HepG2 (cell line): ENCODE data around the gene MAMSTR. TPM values are rescaled to one million over a fixed set of nuclear protein-coding genes. Genes with fewer than 3 reads are reported as not detected.

ENCODE experiments used
- ATAC-seq: fragments of 200-7000 bp; cut with Tn5 transposase; 3 replicates; pipeline ENCODE4 v1.9.1; 2020; ENCODE audit warnings: mild to moderate bottlenecking, moderate library complexity
- BruUV-seq: library from RNA; stranded (reverse); fragments of 400-500 nt; replicated peaks from 2 replicates; lab custom pipeline; 2021; lab: Mats Ljungman, UMichigan
- CTCF ChIA-PET: fragments of 300-600 bp; formaldehyde crosslinking; extraction: SDS; loops from one replicate; lab custom pipeline; 2021; ENCODE audit warnings: low total read pairs, inconsistent platforms, low intra/inter-chr PET ratio; lab: Yijun Ruan, JAX
- POLR2A ChIA-PET: fragments of 350-600 bp; sonication (Branson Sonifier 250); formaldehyde crosslinking; loops from one replicate; lab custom pipeline; 2020; ENCODE audit warnings: antibody characterized with exemption, inconsistent platforms; lab: Yijun Ruan, JAX
- DNase-seq: peaks from one replicate; pipeline ENCODE4 v3.0.0-alpha.2; 2015; ENCODE audit warnings: low spot score
- FAIRE-seq: peaks from 3 replicates; lab custom pipeline; 2011; peaks lifted over from hg19 to GRCh38; lab: Jason Lieb, UNC
- H2AFZ ChIP-seq: one replicate; pipeline ENCODE4 v1.6.1; 2011; ENCODE audit warnings: low read length, inconsistent platforms
- H3K27ac ChIP-seq: fragments of 300-600 bp; 3 replicates; pipeline ENCODE4 v1.8.0; 2011; ENCODE audit warnings: mixed run types, mild to moderate bottlenecking, mixed read lengths, low read length, inconsistent platforms; ENCODE audit not compliant: insufficient read depth; ENCODE audit errors: extremely low read length
- H3K27me3 ChIP-seq, 2 experiments: fragments of 200-600 bp in 1 of 2; 2 replicates in 1 of 2; 3 replicates in 1 of 2; pipeline versions ENCODE4 v1.6.0 to v1.8.0; 2011; ENCODE audit warnings: low read length in 2 of 2, mild to moderate bottlenecking in 2 of 2, moderate library complexity in 2 of 2, inconsistent platforms in 1 of 2; ENCODE audit not compliant: insufficient read depth in 2 of 2, control insufficient read depth in 1 of 2
- H3K36me3 ChIP-seq, 2 experiments: fragments of 200-600 bp in 1 of 2; replicated peaks in 1 of 2; 2 replicates in 1 of 2; 3 replicates in 1 of 2; pipeline versions ENCODE4 v1.5.1 to v1.8.0; 2011; ENCODE audit warnings: low read length in 2 of 2, inconsistent platforms in 1 of 2; ENCODE audit not compliant: insufficient read depth in 2 of 2, control insufficient read depth in 1 of 2
- H3K4me1 ChIP-seq: 2 replicates; pipeline ENCODE4 v1.5.1; 2012; ENCODE audit warnings: low read length, inconsistent platforms; ENCODE audit not compliant: insufficient read depth
- H3K4me2 ChIP-seq: 2 replicates; pipeline ENCODE4 v1.6.0; 2011; ENCODE audit warnings: low read depth, low read length, inconsistent platforms
- H3K4me3 ChIP-seq, 3 experiments: fragments of 200-600 bp in 1 of 3; sonication (generic), shearing (Covaris generic) in 1 of 3; replicated peaks in 1 of 3; 2 replicates each; pipeline ENCODE4 v1.5.1; 2011 to 2016; ENCODE audit warnings: low read length in 3 of 3, inconsistent platforms in 2 of 3, low read depth in 2 of 3, mild to moderate bottlenecking in 2 of 3, control low read depth in 1 of 3, mixed read lengths in 1 of 3; ENCODE audit not compliant: insufficient read depth in 1 of 3
- H3K79me2 ChIP-seq: one replicate; pipeline ENCODE4 v1.6.1; 2011; ENCODE audit warnings: low read length, inconsistent platforms; ENCODE audit not compliant: insufficient read depth
- H3K9ac ChIP-seq: 2 replicates; pipeline ENCODE4 v1.6.0; 2011; ENCODE audit warnings: mild to moderate bottlenecking, low read depth, low read length, inconsistent platforms; ENCODE audit not compliant: insufficient read depth
- H3K9me3 ChIP-seq: 2 replicates; pipeline ENCODE4 v1.5.1; 2012; ENCODE audit warnings: mild to moderate bottlenecking, low read length
- H4K20me1 ChIP-seq: 2 replicates; pipeline ENCODE4 v1.6.0; 2011; ENCODE audit warnings: inconsistent platforms, mild to moderate bottlenecking, low read length, moderate library complexity; ENCODE audit not compliant: insufficient read depth
- EED ChIP-seq: sonication (generic); formaldehyde crosslinking; IDR thresholded peaks from 2 replicates; pipeline ENCODE4 v1.5.0; 2020; ENCODE audit warnings: mild to moderate bottlenecking, missing genetic modification reagents
- FOXM1 ChIP-seq: sonication (generic); formaldehyde crosslinking; IDR thresholded peaks from 2 replicates; pipeline ENCODE4 v1.5.0; 2020; ENCODE audit warnings: missing genetic modification reagents
- IKZF1 ChIP-seq: fragments of 450-650 bp; IDR thresholded peaks from 2 replicates; pipeline ENCODE4 v1.7.1; 2016
- NCOA1 ChIP-seq: sonication (generic); formaldehyde crosslinking; IDR thresholded peaks from 2 replicates; pipeline ENCODE4 v1.9.0; 2021; ENCODE audit warnings: missing genetic modification reagents
- PRPF4 ChIP-seq: fragments of 200-400 bp; formaldehyde crosslinking; IDR thresholded peaks from 2 replicates; pipeline ENCODE4 v1.6.1; 2016; ENCODE audit warnings: low read length, low read depth; ENCODE audit not compliant: poor library complexity, severe bottlenecking
- SIN3A ChIP-seq: IDR thresholded peaks from 2 replicates; pipeline ENCODE4 v1.6.1; 2011; ENCODE audit warnings: low read depth, mild to moderate bottlenecking, control low read depth, low read length, borderline replicate concordance
- SP4 ChIP-seq: sonication (generic); formaldehyde crosslinking; IDR thresholded peaks from 2 replicates; pipeline ENCODE4 v1.8.1; 2023; ENCODE audit warnings: mild to moderate bottlenecking, missing genetic modification reagents
- ZBTB7A ChIP-seq: sonication (generic); formaldehyde crosslinking; IDR thresholded peaks from 2 replicates; pipeline ENCODE4 v1.8.0; 2022; ENCODE audit warnings: mild to moderate bottlenecking, missing genetic modification reagents
- ZNF441 ChIP-seq: sonication (generic); formaldehyde crosslinking; IDR thresholded peaks from 2 replicates; pipeline ENCODE4 v1.7.0; 2021; ENCODE audit warnings: missing genetic modification reagents, borderline replicate concordance
- ZNF670 ChIP-seq: sonication (generic); formaldehyde crosslinking; IDR thresholded peaks from 2 replicates; pipeline ENCODE4 v1.8.0; 2022; ENCODE audit warnings: mild to moderate bottlenecking, missing genetic modification reagents, borderline replicate concordance
- ZSCAN21 ChIP-seq: sonication (generic); formaldehyde crosslinking; IDR thresholded peaks from 2 replicates; pipeline ENCODE4 v1.8.0; 2022; ENCODE audit warnings: mild to moderate bottlenecking, missing genetic modification reagents, moderate library complexity, borderline replicate concordance
- WGBS: methylation state at CpG from one replicate; pipeline ENCODE4 v1.1.6; 2017; ENCODE audit warnings: low lambda C conversion rate; 5-methylcytosine and 5-hydroxymethylcytosine counted together
- in situ Hi-C: cut with HindIII; loops from 2 replicates; pipeline ENCODE4 v1.10.0; 2017; ENCODE audit warnings: low pct_unique_long_range_greater_than_20kb; ENCODE audit not compliant: extremely low pct_ligation_motif_present
- intact Hi-C: fragments of 100-400 bp; cut with micrococcal nuclease; formaldehyde crosslinking; loops from one replicate; pipeline ENCODE4 v1.10.0; 2022; ENCODE audit not compliant: unreplicated experiment
- polyA plus RNA-seq, 8 experiments: library from polyadenylated mRNA; depleted of rRNA in 3 of 8; stranded (reverse) in 7 of 8; unstranded in 1 of 8; fragments of >200 nt; fragmentation: Illumina TruSeq in 4 of 8; extraction: Trizol in 4 of 8; gene quantifications; 2 replicates each; pipeline versions ENCODE4 v1.2.1 to v1.2.3, GENCODE V29; 2011 to 2016; ENCODE audit warnings: low read depth in 4 of 8, missing spikeins in 1 of 8, mixed read lengths in 1 of 8; ENCODE audit not compliant: insufficient read depth in 1 of 8
- total RNA-seq, 5 experiments: library from RNA; depleted of rRNA; stranded (reverse); fragments of >200 nt; fragmentation: Illumina TruSeq; extraction: Trizol; gene quantifications; 2 replicates each; pipeline ENCODE4 v1.2.3, GENCODE V29; 2016; ENCODE audit warnings: low read depth in 1 of 5
- TF ChIP-seq, protein P1 (sequence below): sonication (generic); formaldehyde crosslinking; IDR thresholded peaks from 2 replicates; pipeline ENCODE4 v1.4.0; 2020; ENCODE audit warnings: missing genetic modification reagents, low read depth, mild to moderate bottlenecking, borderline replicate concordance
- TF ChIP-seq, protein P2 (sequence below): sonication (generic); formaldehyde crosslinking; IDR thresholded peaks from 2 replicates; pipeline ENCODE4 v1.4.0; 2020; ENCODE audit warnings: missing genetic modification reagents
- TF ChIP-seq, protein P3 (sequence below): sonication (generic); formaldehyde crosslinking; IDR thresholded peaks from 2 replicates; pipeline ENCODE4 v1.5.0; 2020; ENCODE audit warnings: mild to moderate bottlenecking, missing genetic modification reagents
- TF ChIP-seq, protein P4 (sequence below): IDR thresholded peaks from 2 replicates; pipeline ENCODE4 v1.6.1; 2016; ENCODE audit warnings: missing biosample characterization, missing genetic modification reagents, low read depth

Gene MAMSTR
- total and polyA plus RNA-seq, 2 of the 13 experiments (the other 11 are each of a cell fraction or from before 2014, with no cell fraction given) = 2.2 to 2.4 TPM

DNA sequence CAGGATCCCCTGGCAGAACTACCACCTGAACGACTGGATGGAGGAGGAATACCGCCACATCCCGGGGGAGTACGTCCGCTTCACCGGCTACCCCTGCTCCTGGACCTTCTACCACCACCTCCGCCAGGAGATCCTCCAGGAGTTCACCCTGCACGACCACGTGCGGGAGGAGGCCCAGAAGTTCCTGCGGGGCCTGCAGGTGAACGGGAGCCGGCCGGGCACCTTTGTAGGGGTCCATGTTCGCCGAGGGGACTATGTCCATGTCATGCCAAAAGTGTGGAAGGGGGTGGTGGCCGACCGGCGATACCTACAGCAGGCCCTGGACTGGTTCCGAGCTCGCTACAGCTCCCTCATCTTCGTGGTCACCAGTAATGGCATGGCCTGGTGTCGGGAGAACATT, 16.2 kb downstream of the MAMSTR start:
- Histone ChIP-seq H3K27me3 (no peaks in the 10 kb centered on the region), H3K9me3 (no peaks in the 10 kb centered on the region), H3K4me1 (0 out of 2 replicates have a peak, but pooled peaks cover 6% of the 10 kb centered on the region), H3K79me2 (no peaks in the 10 kb centered on the region), H3K27ac (no peak overlapping the region), H2AFZ (no peak overlapping the region), H3K9ac (no peak overlapping the region), H3K4me3 (no peak overlapping the region), H4K20me1 (no peaks in the 10 kb centered on the region), H3K4me2 (no peak overlapping the region), H3K36me3 (no peaks in the 10 kb centered on the region)
- FAIRE-seq = no peak
- in situ Hi-C loops (no loop called here), intact Hi-C loops (no loop called here)
- ATAC-seq = no peak
- CTCF ChIA-PET = no interaction called here
- TF ChIP-seq ZSCAN21 (CRISPR knock-in tag) (no peak), EED (CRISPR knock-in tag) (no peak), ZNF670 (CRISPR knock-in tag) (no peak), SIN3A (no peak), NCOA1 (no peak), ZNF441 (CRISPR knock-in tag) (no peak), IKZF1 (no peak), SP4 (CRISPR knock-in tag) (no peak), FOXM1 (CRISPR knock-in tag) (no peak), PRPF4 (no peak), ZBTB7A (no peak)
- TF ChIP-seq, protein P1, sequence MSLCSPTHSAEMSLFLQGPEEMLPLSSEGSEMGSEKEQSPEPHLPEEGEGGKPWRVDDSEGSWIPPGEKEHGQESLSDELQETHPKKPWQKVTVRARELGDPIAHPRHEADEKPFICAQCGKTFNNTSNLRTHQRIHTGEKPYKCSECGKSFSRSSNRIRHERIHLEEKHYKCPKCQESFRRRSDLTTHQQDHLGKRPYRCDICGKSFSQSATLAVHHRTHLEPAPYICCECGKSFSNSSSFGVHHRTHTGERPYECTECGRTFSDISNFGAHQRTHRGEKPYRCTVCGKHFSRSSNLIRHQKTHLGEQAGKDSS (CRISPR knock-in tag) = no peak
- TF ChIP-seq, protein P2, sequence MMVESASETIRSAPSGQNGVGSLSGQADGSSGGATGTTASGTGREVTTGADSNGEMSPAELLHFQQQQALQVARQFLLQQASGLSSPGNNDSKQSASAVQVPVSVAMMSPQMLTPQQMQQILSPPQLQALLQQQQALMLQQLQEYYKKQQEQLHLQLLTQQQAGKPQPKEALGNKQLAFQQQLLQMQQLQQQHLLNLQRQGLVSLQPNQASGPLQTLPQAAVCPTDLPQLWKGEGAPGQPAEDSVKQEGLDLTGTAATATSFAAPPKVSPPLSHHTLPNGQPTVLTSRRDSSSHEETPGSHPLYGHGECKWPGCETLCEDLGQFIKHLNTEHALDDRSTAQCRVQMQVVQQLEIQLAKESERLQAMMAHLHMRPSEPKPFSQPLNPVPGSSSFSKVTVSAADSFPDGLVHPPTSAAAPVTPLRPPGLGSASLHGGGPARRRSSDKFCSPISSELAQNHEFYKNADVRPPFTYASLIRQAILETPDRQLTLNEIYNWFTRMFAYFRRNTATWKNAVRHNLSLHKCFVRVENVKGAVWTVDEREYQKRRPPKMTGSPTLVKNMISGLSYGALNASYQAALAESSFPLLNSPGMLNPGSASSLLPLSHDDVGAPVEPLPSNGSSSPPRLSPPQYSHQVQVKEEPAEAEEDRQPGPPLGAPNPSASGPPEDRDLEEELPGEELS (CRISPR knock-in tag) = no peak
- TF ChIP-seq, protein P3, sequence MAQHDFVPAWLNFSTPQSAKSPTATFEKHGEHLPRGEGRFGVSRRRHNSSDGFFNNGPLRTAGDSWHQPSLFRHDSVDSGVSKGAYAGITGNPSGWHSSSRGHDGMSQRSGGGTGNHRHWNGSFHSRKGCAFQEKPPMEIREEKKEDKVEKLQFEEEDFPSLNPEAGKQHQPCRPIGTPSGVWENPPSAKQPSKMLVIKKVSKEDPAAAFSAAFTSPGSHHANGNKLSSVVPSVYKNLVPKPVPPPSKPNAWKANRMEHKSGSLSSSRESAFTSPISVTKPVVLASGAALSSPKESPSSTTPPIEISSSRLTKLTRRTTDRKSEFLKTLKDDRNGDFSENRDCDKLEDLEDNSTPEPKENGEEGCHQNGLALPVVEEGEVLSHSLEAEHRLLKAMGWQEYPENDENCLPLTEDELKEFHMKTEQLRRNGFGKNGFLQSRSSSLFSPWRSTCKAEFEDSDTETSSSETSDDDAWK (CRISPR knock-in tag) = no peak
- TF ChIP-seq, protein P4, sequence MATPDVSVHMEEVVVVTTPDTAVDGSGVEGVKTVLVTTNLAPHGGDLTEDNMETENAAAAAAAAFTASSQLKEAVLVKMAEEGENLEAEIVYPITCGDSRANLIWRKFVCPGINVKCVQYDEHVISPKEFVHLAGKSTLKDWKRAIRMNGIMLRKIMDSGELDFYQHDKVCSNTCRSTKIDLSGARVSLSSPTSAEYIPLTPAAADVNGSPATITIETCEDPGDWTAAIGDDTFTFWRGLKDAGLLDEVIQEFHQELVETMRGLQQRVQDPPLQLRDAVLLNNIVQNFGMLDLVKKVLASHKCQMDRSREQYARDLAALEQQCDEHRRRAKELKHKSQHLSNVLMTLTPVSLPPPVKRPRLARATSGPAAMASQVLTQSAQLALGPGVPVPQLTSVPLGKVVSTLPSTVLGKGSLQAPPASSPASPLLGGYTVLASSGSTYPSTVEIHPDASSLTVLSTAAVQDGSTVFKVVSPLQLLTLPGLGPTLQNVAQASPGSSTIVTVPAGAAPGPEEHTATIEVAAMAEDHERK = no peak
- POLR2A ChIA-PET = no interaction called here
- WGBS = 88% methylated on average over 16 of the region's 23 CpGs
- DNase-seq = no peak
- no TSS peak for BruUV-seq
